Measurements from ENCODE around the gene MAPKAPK5.

The MAPKAPK5 gene

DNA sequence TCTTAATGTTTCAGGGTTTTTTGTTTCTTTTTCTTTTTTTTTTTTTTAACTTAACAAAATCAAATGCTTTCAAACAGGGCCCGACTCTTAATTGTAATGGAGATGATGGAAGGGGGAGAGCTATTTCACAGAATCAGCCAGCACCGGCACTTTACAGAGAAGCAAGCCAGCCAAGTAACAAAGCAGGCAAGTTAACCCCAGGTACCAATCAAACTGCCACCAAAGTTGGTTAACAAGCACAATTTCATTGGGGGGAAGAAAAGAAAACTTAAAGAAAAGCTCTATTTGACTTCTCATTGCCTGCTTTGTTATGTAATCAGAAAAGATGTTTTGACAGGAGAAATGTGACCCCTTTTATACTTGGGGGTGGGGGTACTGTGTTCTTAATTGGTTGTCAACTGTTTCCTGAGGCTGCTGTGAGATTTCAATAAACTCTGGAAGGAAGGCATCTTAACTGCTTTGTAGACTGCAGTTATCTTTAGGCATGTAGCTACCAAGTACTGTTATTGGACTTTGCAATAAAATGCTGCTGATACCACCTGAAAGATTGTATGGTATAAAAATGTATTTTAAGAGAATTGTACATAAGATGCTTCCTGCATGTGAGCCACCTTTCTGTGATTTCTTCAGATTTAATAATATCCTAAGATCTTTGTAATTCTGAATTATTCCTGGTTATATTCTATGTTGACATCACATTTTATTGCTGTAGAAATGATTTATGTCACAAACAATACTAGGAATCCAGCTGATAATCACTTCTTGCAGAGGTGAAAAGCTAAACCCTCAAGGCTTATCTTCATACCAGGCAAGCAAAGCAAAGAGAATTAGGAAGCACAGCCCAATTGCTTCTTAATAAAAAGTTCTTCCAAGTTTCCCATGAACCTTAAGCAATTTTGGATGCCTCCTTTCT lies 26.9 kb downstream of the MAPKAPK5 start:
- H3K4me1 ChIP-seq, result no peaks in the 10 kb centered on the region
- intact Hi-C loops (cut with DNase I; ENCODE audit: low total_unique reads), result no loop called here
- H3K4me3 ChIP-seq, result no peak overlapping the region
- no peaks in the 10 kb centered on the region for H3K9me3 ChIP-seq
- DNase-seq, result no peak
- TF ChIP-seq, protein P1, sequence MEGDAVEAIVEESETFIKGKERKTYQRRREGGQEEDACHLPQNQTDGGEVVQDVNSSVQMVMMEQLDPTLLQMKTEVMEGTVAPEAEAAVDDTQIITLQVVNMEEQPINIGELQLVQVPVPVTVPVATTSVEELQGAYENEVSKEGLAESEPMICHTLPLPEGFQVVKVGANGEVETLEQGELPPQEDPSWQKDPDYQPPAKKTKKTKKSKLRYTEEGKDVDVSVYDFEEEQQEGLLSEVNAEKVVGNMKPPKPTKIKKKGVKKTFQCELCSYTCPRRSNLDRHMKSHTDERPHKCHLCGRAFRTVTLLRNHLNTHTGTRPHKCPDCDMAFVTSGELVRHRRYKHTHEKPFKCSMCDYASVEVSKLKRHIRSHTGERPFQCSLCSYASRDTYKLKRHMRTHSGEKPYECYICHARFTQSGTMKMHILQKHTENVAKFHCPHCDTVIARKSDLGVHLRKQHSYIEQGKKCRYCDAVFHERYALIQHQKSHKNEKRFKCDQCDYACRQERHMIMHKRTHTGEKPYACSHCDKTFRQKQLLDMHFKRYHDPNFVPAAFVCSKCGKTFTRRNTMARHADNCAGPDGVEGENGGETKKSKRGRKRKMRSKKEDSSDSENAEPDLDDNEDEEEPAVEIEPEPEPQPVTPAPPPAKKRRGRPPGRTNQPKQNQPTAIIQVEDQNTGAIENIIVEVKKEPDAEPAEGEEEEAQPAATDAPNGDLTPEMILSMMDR (IDR thresholded peaks at IDR 0.05), result no peak
- H3K27me3 ChIP-seq, result no peaks in the 10 kb centered on the region
- peaks cover 57 to 87% (median 72%) of the 10 kb centered on the region in 3 donors for H3K36me3 ChIP-seq
- no peak overlapping the region for H3K27ac ChIP-seq

DNA sequence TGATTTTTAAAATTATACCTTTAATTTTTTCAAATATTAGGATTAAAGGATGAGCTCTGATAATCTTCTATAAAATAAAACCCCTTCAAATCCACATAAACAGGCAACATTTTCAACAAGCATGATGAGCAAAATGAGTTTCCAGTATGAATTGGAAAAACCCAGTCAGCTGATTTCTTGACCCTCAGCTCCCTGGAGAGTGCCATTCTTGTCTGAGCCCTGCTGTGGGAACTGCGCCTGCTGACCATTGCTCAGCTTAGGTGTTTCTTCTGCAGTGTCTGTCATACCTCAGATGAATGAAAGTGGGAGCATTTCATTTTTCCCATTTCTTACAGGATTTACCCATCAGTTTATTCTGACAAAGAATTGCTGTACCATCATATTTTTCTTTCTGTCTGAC lies 27.6 kb downstream of the MAPKAPK5 start:
- Histone ChIP-seq H3K36me3 (peaks cover 57 to 92% (median 75%) of the 10 kb centered on the region in 3 donors), H3K4me1 (no peaks in the 10 kb centered on the region), H3K4me3 (no peak overlapping the region), H3K27me3 (no peaks in the 10 kb centered on the region), H3K27ac (no peak overlapping the region), H3K9me3 (no peaks in the 10 kb centered on the region)
- TF ChIP-seq, protein P1 (IDR thresholded peaks at IDR 0.05), result no peak
- DNase-seq, result no peak
- intact Hi-C loops (cut with DNase I; ENCODE audit: low total_unique reads), result no loop called here

DNA sequence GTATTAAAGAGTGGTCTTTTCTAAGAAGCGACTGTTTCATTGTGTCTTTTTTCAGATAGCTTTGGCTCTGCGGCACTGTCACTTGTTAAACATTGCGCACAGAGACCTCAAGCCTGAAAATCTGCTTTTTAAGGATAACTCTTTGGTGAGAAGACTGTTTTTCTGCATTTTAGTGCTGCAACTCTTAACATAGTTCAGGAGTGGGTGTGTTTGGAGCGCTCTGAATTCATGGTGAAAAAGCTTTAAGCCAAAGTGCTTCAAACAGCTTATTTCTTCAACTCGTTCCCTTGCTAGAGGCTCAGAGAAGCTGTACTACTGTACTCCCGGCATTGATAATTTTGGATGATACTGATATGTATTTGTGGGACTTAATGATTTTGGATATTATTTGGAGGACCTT lies 28.2 kb downstream of the MAPKAPK5 start:
- Histone ChIP-seq H3K4me3 (no peak overlapping the region), H3K4me1 (no peaks in the 10 kb centered on the region), H3K27ac (no peak overlapping the region), H3K9me3 (no peaks in the 10 kb centered on the region), H3K36me3 (peaks cover 57 to 94% (median 76%) of the 10 kb centered on the region in 3 donors), H3K27me3 (no peaks in the 10 kb centered on the region)
- DNase-seq, result no peak
- intact Hi-C loops (cut with DNase I; ENCODE audit: low total_unique reads), result no loop called here
- TF ChIP-seq, protein P1 (IDR thresholded peaks at IDR 0.05), result no peak

DNA sequence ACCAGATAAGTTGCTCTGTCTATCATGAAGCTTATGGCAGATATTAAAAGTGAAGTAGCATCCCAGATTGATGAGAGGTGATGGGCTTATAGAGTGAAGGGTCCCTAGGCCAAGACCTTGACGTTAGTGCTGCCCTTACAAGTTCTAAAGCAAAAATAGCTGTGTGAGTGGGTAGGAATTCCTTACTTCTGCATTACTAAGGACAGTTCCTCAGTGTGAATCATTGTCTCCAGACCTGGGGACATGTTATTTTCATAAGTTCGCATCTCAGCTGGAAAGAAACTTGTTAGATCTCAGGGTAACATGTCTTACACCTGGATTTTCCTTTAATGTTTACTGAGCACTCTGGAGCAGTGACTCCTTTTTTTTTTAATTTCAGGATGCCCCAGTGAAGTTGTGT lies 28.7 kb downstream of the MAPKAPK5 start:
- H3K36me3 ChIP-seq, result peaks cover 57 to 95% (median 81%) of the 10 kb centered on the region in 3 donors
- TF ChIP-seq, protein P1 (IDR thresholded peaks at IDR 0.05), result no peak
- H3K27ac ChIP-seq, result no peak overlapping the region
- intact Hi-C loops (cut with DNase I; ENCODE audit: low total_unique reads), result no loop called here
- no peaks in the 10 kb centered on the region for H3K9me3 ChIP-seq
- no peak overlapping the region for H3K4me3 ChIP-seq
- H3K4me1 ChIP-seq, result no peaks in the 10 kb centered on the region
- no peak for DNase-seq
- H3K27me3 ChIP-seq, result no peaks in the 10 kb centered on the region

DNA sequence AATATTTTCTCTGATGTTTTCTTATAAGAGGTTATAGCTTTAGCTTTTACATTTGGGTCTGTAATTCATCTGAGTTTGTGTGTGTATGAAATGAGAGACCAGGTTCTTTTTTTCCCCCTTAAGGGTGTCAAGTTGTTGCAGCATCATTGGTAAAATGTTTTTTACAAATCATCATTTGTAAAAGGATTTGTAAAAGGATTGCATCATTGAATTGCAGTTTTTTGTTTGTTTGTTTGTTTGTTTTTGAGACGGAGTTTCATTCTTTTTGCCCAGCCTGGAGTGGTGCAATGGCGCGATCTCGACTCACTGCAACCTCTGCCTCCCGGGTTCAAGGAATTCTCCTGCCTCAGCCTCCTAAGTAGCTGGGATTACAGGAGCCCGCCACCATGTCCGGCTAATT lies 31.1 kb downstream of the MAPKAPK5 start:
- Histone ChIP-seq H3K9me3 (no peaks in the 10 kb centered on the region), H3K4me1 (no peaks in the 10 kb centered on the region), H3K4me3 (no peak overlapping the region), H3K36me3 (peaks cover 41 to 93% (median 62%) of the 10 kb centered on the region in 3 donors), H3K27me3 (no peaks in the 10 kb centered on the region), H3K27ac (no peak overlapping the region)
- TF ChIP-seq, protein P1 (IDR thresholded peaks at IDR 0.05), result no peak
- intact Hi-C loops (cut with DNase I; ENCODE audit: low total_unique reads), result no loop called here
- DNase-seq, result no peak

Data from tibial artery (tissue), 4 donors.